HepG2 (cell line): ENCODE results near the gene RAB5B. TPM values are rescaled to one million over a fixed set of nuclear protein-coding genes. Genes with fewer than 3 reads are reported as not detected.

ENCODE experiments used
- FOXK2 ChIP-seq: fragments of 450-650 bp; IDR thresholded peaks from 2 replicates; pipeline ENCODE4 v1.6.1; 2016
- HOXA5 ChIP-seq: sonication (generic); formaldehyde crosslinking; IDR thresholded peaks from 2 replicates; pipeline ENCODE4 v1.4.0; 2020; ENCODE audit warnings: missing genetic modification reagents
- PAF1 ChIP-seq: IDR thresholded peaks from 2 replicates; pipeline ENCODE4 v1.6.1; 2016; ENCODE audit warnings: missing genetic modification reagents, missing compliant biosample characterization
- PRDM15 ChIP-seq: sonication (generic); formaldehyde crosslinking; IDR thresholded peaks from 2 replicates; pipeline ENCODE4 v1.4.0; 2020; ENCODE audit warnings: missing genetic modification reagents
- TOE1 ChIP-seq: sonication (generic); formaldehyde crosslinking; IDR thresholded peaks from 2 replicates; pipeline ENCODE4 v1.4.0; 2020; ENCODE audit warnings: mild to moderate bottlenecking, missing genetic modification reagents
- ZFP62 ChIP-seq: sonication (generic); formaldehyde crosslinking; IDR thresholded peaks from 2 replicates; pipeline ENCODE4 v1.4.0; 2020; ENCODE audit warnings: missing genetic modification reagents
- ZNF251 ChIP-seq: sonication (generic); formaldehyde crosslinking; IDR thresholded peaks from 2 replicates; pipeline ENCODE4 v1.9.0; 2021; ENCODE audit warnings: mild to moderate bottlenecking, missing genetic modification reagents
- ZNF549 ChIP-seq: sonication (generic); formaldehyde crosslinking; IDR thresholded peaks from 2 replicates; pipeline ENCODE4 v1.5.0; 2020; ENCODE audit warnings: missing genetic modification reagents
- ZNF614 ChIP-seq: IDR thresholded peaks from 2 replicates; pipeline ENCODE4 v1.6.1; 2018; ENCODE audit warnings: missing biosample characterization, missing genetic modification reagents, inconsistent platforms, borderline replicate concordance
- polyA plus RNA-seq, 8 experiments: library from polyadenylated mRNA; depleted of rRNA in 3 of 8; stranded (reverse) in 7 of 8; unstranded in 1 of 8; fragments of >200 nt; fragmentation: Illumina TruSeq in 4 of 8; extraction: Trizol in 4 of 8; gene quantifications; 2 replicates each; pipeline versions ENCODE4 v1.2.1 to v1.2.3, GENCODE V29; 2011 to 2016; ENCODE audit warnings: low read depth in 4 of 8, missing spikeins in 1 of 8, mixed read lengths in 1 of 8; ENCODE audit not compliant: insufficient read depth in 1 of 8
- total RNA-seq, 5 experiments: library from RNA; depleted of rRNA; stranded (reverse); fragments of >200 nt; fragmentation: Illumina TruSeq; extraction: Trizol; gene quantifications; 2 replicates each; pipeline ENCODE4 v1.2.3, GENCODE V29; 2016; ENCODE audit warnings: low read depth in 1 of 5
- TF ChIP-seq, protein P1 (sequence below): IDR thresholded peaks from 2 replicates; pipeline ENCODE4 v1.6.1; 2012; ENCODE audit warnings: low read length, improper control_type of control experiment
- TF ChIP-seq, protein P2 (sequence below): sonication (generic); formaldehyde crosslinking; IDR thresholded peaks from 2 replicates; pipeline ENCODE4 v1.4.0; 2020; ENCODE audit warnings: missing genetic modification reagents
- TF ChIP-seq, protein P3 (sequence below): sonication (generic); formaldehyde crosslinking; IDR thresholded peaks from 2 replicates; pipeline ENCODE4 v1.4.0; 2020; ENCODE audit warnings: mild to moderate bottlenecking, missing genetic modification reagents

RAB5B gene
- total and polyA plus RNA-seq, 2 of the 13 experiments (the other 11 are each of a cell fraction or from before 2014, with no cell fraction given): 26.0 to 68.3 TPM

- TF ChIP-seq, protein P1, sequence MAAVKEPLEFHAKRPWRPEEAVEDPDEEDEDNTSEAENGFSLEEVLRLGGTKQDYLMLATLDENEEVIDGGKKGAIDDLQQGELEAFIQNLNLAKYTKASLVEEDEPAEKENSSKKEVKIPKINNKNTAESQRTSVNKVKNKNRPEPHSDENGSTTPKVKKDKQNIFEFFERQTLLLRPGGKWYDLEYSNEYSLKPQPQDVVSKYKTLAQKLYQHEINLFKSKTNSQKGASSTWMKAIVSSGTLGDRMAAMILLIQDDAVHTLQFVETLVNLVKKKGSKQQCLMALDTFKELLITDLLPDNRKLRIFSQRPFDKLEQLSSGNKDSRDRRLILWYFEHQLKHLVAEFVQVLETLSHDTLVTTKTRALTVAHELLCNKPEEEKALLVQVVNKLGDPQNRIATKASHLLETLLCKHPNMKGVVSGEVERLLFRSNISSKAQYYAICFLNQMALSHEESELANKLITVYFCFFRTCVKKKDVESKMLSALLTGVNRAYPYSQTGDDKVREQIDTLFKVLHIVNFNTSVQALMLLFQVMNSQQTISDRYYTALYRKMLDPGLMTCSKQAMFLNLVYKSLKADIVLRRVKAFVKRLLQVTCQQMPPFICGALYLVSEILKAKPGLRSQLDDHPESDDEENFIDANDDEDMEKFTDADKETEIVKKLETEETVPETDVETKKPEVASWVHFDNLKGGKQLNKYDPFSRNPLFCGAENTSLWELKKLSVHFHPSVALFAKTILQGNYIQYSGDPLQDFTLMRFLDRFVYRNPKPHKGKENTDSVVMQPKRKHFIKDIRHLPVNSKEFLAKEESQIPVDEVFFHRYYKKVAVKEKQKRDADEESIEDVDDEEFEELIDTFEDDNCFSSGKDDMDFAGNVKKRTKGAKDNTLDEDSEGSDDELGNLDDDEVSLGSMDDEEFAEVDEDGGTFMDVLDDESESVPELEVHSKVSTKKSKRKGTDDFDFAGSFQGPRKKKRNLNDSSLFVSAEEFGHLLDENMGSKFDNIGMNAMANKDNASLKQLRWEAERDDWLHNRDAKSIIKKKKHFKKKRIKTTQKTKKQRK: no peak
- TF ChIP-seq ZFP62 (CRISPR knock-in tag) (no peak), ZNF549 (no peak), FOXK2 (no peak), ZNF251 (CRISPR knock-in tag) (no peak), PRDM15 (CRISPR knock-in tag) (no peak), TOE1 (CRISPR knock-in tag) (no peak), HOXA5 (CRISPR knock-in tag) (peak; percentile 66; the same call in 1 of the 2 replicates), ZNF614 (no peak), PAF1 (CRISPR knock-in tag) (no peak)
- TF ChIP-seq, protein P2, sequence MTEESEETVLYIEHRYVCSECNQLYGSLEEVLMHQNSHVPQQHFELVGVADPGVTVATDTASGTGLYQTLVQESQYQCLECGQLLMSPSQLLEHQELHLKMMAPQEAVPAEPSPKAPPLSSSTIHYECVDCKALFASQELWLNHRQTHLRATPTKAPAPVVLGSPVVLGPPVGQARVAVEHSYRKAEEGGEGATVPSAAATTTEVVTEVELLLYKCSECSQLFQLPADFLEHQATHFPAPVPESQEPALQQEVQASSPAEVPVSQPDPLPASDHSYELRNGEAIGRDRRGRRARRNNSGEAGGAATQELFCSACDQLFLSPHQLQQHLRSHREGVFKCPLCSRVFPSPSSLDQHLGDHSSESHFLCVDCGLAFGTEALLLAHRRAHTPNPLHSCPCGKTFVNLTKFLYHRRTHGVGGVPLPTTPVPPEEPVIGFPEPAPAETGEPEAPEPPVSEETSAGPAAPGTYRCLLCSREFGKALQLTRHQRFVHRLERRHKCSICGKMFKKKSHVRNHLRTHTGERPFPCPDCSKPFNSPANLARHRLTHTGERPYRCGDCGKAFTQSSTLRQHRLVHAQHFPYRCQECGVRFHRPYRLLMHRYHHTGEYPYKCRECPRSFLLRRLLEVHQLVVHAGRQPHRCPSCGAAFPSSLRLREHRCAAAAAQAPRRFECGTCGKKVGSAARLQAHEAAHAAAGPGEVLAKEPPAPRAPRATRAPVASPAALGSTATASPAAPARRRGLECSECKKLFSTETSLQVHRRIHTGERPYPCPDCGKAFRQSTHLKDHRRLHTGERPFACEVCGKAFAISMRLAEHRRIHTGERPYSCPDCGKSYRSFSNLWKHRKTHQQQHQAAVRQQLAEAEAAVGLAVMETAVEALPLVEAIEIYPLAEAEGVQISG (CRISPR knock-in tag): peak; percentile 70
- TF ChIP-seq, protein P3, sequence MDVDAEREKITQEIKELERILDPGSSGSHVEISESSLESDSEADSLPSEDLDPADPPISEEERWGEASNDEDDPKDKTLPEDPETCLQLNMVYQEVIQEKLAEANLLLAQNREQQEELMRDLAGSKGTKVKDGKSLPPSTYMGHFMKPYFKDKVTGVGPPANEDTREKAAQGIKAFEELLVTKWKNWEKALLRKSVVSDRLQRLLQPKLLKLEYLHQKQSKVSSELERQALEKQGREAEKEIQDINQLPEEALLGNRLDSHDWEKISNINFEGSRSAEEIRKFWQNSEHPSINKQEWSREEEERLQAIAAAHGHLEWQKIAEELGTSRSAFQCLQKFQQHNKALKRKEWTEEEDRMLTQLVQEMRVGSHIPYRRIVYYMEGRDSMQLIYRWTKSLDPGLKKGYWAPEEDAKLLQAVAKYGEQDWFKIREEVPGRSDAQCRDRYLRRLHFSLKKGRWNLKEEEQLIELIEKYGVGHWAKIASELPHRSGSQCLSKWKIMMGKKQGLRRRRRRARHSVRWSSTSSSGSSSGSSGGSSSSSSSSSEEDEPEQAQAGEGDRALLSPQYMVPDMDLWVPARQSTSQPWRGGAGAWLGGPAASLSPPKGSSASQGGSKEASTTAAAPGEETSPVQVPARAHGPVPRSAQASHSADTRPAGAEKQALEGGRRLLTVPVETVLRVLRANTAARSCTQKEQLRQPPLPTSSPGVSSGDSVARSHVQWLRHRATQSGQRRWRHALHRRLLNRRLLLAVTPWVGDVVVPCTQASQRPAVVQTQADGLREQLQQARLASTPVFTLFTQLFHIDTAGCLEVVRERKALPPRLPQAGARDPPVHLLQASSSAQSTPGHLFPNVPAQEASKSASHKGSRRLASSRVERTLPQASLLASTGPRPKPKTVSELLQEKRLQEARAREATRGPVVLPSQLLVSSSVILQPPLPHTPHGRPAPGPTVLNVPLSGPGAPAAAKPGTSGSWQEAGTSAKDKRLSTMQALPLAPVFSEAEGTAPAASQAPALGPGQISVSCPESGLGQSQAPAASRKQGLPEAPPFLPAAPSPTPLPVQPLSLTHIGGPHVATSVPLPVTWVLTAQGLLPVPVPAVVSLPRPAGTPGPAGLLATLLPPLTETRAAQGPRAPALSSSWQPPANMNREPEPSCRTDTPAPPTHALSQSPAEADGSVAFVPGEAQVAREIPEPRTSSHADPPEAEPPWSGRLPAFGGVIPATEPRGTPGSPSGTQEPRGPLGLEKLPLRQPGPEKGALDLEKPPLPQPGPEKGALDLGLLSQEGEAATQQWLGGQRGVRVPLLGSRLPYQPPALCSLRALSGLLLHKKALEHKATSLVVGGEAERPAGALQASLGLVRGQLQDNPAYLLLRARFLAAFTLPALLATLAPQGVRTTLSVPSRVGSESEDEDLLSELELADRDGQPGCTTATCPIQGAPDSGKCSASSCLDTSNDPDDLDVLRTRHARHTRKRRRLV (CRISPR knock-in tag): no peak
These were observed 46.9 kb upstream of the RAB5B start (continued) for GRCh38 chr12:55926738-55927587.
